GM19397 (cell line): ENCODE data around the gene PIK3C3.
"Not testable (repeated sequence)": the region's sequence is repeated elsewhere in the genome, so short reads cannot be mapped to it uniquely, and the experiment has no call there.

ENCODE experiments used
- ATAC-seq: cut with Tn5 transposase; IDR thresholded peaks from one replicate; pipeline ENCODE4 v1.9.1; 2021; ENCODE audit warnings: mild to moderate bottlenecking, moderate library complexity; ENCODE audit not compliant: unreplicated experiment

PIK3C3 gene

DNA sequence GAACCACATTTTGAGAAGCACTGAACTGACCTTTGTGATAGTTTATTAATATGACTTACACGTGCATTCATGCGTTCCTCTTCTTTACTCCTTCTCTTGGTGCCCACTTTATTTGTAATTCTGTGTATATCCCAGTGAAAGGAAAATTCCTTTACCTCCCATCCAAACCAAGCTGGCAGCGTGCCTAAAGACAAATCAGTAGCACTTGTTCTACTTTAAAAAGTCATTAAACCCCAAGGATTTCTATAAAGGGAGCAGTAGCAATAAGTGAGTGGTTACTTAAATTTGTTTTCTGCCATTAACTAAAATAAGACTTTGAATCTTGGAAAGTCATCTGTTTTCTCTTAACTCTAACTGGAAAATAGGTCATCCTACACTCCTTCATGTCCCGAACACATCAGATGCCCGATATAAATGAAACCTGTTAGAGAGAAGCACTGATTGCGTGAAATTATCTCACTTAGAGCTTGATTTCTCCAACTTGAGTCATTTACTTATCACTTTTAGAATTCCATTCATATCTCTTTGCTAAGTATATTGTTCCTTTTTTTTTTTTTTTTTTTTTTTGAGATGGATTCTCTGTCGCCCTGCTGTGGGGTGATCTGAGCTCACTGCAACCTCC lies 10.7 kb downstream of the PIK3C3 start:
- ATAC-seq: no peak

- ATAC-seq: no peak
Observed at GRCh38 chr18:41966943-41967342, 11.9 kb downstream of the PIK3C3 start.

DNA sequence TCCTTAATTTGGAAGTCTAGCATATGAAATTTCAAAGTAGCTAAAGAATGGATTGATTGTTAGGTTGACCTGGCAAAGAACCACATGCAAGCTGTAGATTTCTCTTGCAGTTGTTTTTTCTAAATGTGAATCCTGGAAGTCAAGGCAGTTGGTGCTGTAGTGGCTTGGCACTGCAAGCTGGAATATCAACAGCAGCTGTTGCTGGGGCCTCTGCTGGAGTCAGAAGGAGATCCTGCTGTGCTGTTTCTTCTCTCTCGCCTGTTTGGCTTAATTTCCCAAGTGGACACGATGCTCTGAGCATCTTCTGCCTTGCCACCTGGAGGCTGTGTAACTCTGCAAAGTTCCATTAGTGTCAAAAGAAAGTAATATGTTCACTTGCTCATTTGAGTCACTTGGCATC lies 12.6 kb downstream of the PIK3C3 start:
- ATAC-seq: no peak

GRCh38 chr18:41969881-41970280 lies 14.8 kb downstream of the PIK3C3 start:
- ATAC-seq: no peak

- ATAC-seq: no peak
Observed at GRCh38 chr18:41972067-41972925, 17.3 kb downstream of the PIK3C3 start.

DNA sequence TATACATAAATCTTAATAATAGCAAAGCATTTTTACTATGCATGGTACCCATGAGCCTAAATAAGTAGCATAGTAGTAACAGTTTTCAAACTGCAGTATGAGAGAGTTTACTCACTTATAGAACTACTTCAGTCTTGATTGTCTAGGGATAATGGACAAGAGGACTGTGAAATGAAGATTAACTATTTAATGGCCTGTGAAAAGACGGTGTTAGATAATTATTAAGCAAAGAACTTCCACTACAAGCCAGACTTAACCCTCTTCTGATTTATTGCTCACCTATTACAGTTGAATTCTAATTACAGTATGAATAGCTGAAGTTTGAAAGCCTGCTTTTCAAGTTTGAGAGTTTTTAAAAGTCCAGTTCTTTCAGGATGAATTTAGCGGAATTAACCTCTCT lies 18.9 kb downstream of the PIK3C3 start:
- no peak for ATAC-seq

- ATAC-seq: peak; percentile 34
Observed at GRCh38 chr18:41974796-41975201, 19.8 kb downstream of the PIK3C3 start.

- no peak for ATAC-seq
Observed at GRCh38 chr18:41975284-41975683, 20.2 kb downstream of the PIK3C3 start.

DNA sequence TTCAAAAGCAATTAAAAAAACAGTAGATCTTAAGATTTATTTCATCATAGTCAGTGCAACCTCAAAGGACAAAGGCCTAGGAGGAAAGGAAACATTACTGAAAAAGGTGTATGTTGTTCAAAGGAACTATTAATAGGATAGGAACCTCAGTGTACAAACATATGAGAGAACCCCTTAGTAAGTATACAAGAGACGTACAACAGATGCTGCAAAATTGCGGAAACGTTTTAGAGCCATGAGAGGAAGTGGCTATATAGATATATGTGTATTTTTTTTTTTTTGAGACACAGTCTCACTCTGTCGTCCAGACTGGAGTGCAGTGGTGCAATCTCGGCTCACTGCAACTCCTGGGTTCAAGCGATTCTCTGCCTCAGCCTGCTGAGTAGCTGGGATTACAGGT lies 22.2 kb downstream of the PIK3C3 start:
- ATAC-seq: no peak

DNA sequence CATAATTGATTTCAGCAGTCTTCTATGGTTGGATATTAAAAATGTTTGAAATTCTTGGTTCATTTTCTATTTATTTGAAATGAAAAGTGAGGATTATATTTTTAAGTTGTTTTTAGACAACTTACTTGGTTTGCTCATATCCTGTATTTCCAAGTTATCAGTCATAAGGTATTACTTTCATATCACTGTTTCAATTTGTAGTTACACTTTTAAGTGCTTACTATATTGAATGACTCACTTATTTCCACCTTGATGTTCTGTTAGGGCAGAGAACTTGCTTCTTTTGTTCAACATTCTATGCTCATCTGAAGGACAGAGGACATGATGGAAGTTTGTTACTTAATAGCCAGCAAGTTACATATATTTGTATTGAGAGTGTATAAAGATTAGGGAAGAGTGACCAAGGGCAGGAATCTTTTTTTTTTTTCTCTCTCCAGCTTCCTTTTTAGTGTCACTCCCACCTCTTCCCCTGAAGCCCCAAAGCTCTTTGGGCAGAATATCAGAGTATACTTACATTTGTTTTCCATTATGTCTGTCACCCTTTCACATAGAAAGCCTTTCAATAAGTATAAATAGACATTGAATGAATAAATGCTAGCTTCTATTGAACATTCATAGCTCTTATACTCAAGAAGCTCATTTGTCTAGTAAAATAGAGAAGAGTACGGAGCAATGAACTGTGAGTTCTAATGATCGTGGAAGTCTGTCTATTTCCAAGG lies 28.1 kb downstream of the PIK3C3 start:
- ATAC-seq: peak; percentile 77

DNA sequence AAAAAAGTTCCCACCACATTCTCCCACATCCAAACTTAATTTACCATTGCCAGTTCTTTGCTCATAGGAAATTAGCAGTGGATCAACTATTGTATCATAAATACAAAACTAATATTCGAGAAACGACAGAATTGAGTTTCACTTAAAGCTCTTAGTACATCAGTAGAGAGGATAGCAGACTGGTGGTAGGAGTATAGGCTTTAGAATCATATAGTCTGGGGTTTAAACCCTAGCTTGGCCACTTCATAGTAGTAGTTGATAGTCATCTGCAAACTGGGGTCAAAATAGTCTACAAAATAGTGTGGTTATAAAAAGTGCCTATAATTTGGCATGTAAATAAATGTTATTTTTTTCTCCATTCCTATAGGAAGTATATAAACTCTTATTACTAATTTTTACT lies 30.9 kb downstream of the PIK3C3 start:
- ATAC-seq: no peak

GRCh38 chr18:41989508-41989907 lies 34.5 kb downstream of the PIK3C3 start:
- no peak for ATAC-seq

DNA sequence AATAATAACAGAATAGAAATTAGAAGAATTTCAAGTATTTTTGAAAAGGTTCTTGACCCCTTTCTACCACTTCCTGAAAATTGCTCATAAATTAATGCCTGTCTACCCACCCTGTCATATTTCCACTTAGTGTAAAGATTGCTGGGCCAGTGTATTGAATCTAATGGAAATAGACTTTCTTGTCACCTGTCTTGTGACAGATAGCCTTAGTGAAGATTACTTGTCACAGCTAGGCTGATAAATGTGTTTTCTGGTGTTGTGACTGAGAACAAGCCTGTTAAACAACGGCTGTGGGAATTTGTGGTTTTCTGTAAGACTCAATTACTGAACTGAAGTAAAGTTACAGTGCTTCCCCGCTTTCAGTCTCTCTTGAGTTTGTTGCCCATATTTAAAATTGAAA lies 37.0 kb downstream of the PIK3C3 start:
- ATAC-seq: no peak

DNA sequence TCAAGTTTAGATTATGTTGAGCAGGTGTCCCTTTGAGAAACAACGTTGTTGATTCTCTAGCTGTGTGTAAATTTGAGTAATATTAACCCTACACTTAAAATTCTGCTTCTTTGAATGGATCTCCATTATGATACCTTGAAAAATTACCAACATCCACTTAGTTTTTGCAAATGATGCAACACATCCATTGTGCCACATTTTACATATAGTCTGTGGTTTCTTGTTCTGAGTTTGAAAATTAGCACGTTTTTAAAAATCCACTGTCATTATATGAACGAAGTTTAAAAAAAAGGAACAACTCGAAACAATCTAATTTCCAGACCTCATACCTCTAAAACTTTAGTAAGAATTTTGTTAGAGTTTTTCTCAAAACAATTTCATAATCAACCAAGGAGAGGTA lies 37.7 kb downstream of the PIK3C3 start:
- no peak for ATAC-seq

DNA sequence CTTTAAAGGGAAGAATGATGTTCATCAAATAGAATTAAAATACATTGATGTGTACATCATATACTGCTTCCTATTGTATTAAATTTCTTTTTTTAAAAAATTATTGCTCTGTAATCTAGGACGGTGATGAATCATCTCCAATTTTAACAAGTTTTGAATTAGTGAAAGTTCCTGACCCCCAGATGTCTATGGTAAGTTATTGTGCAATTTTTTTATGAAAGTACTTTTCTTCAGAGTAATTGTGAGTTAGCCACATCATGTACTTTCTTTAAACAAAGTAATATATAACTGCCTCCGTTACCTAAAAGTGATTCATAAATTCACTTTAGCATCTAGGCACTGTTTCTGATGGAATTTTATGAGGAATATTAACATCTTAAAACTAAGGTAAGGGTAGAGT lies 38.1 kb downstream of the PIK3C3 start:
- ATAC-seq: no peak

DNA sequence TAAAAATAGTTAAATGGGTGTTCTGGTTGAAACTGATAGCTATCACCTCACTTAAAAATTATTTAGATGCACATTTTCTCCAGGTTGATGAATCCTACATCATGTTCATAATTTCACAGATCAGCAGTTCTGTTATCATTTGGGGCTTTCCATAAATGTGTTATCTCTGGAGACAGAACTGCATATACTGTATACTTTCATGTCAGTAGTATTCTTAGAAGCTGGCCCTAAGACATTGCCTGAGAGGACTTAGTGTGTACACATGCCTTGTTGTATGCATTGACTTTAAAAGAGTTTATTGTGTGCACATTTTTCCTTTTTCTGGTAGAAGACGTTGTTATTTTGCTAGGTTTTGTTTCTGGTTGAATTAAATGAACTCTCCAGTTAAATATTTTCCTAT lies 41.0 kb downstream of the PIK3C3 start:
- no peak for ATAC-seq

DNA sequence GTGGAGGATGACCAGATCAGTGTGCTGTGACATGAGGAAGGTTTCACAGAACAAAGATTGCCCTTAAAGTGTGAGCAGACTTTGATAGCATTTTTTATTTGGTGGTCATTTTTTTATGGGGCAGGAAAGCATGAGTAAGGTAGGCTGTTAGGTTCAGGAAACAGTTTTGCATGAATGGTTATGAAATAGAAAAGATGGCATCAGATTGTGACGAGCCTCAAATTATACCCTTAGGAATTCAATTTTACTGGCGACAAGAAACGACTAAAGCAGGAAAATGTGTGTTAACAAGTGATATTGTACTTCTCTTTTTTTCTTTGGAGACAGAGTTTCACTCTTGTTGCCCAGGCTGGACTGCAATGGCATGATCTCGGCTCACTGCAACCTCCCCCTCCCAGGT lies 44.7 kb downstream of the PIK3C3 start:
- no peak for ATAC-seq

DNA sequence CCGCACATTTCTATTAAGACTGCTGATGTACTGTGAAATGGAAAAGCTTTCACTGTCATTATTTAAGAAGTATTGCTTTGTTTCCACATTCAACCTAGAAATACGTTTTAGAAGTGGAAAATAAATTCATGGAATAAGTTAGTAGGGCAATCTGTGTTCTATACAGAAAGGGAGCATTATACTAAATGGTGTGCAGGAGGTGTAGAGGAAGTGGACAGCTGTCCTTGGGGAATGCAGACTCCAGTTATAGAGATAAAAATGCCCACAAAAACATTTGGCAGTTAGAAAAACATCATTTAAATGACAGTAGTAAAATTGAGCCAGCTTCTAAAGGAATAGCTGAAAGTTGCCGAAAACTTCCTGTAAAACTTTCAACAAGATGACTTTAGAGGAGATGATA lies 46.8 kb downstream of the PIK3C3 start:
- ATAC-seq: no peak

GRCh38 chr18:42004653-42005052 lies 49.6 kb downstream of the PIK3C3 start:
- ATAC-seq: no peak

- ATAC-seq: no peak
Observed at GRCh38 chr18:42005782-42006181, 50.7 kb downstream of the PIK3C3 start.

GRCh38 chr18:42009457-42009856 lies 54.4 kb downstream of the PIK3C3 start:
- not testable (repeated sequence) for ATAC-seq

- peak; percentile 99 for ATAC-seq
Observed at GRCh38 chr18:42011053-42011452, 56.0 kb downstream of the PIK3C3 start.
